ENCODE data around the gene CYB5D1. TPM values are rescaled to one million over a fixed set of nuclear protein-coding genes. Genes with fewer than 3 reads are reported as not detected.

Gene CYB5D1
- total RNA-seq, 1 experiment from 2014 or later: 18.0 TPM

GRCh38 chr17:7824021-7824924 lies 33.5 kb upstream of the CYB5D1 start:
- Histone ChIP-seq H3K79me2 (ENCODE audit: insufficient read depth, low read length) (no peaks in the 10 kb centered on the region), H3K4me1 (ENCODE audit: insufficient read depth, low read length) (no peaks in the 10 kb centered on the region), H4K8ac (replicated peaks; ENCODE audit: insufficient read length, low read depth, low read length) (no peak overlapping the region), H3K4me2 (ENCODE audit: insufficient read depth, insufficient read length, low read length) (no peak overlapping the region), H2BK5ac (ENCODE audit: insufficient read length, low read length) (no peak overlapping the region), H3K56ac (ENCODE audit: insufficient read length, low read depth, low read length) (no peak overlapping the region), H2AFZ (ENCODE audit: low read length) (no peak overlapping the region), H3K27ac (ENCODE audit: insufficient read length, low read depth, low read length) (no peak overlapping the region), H3K9ac (ENCODE audit: extremely low read depth, insufficient read length, low read length) (no peak overlapping the region), H3K27me3 (ENCODE audit: insufficient read depth, low read length) (no peaks in the 10 kb centered on the region; the same call in 1 of the 2 replicates), H3K79me1 (ENCODE audit: insufficient read depth, low read depth, low read length, poor library complexity, severe bottlenecking) (no peaks in the 10 kb centered on the region), H3T11ph (ENCODE audit: low read length) (no peak overlapping the region), H2BK120ac (ENCODE audit: low read depth, low read length, poor library complexity, severe bottlenecking) (no peak overlapping the region), H3K23me2 (ENCODE audit: insufficient read length, low read depth, low read length, poor library complexity, severe bottlenecking) (no peaks in the 10 kb centered on the region), H4K5ac (ENCODE audit: insufficient read length, low read depth, low read length) (no peak overlapping the region), H4K91ac (ENCODE audit: insufficient read length, low read depth, low read length) (no peak overlapping the region), H2AK5ac (ENCODE audit: insufficient read length, low read length) (no peak overlapping the region), H3K14ac (ENCODE audit: insufficient read depth, low read length) (no peak overlapping the region), H3K4ac (ENCODE audit: low read depth, low read length) (no peak overlapping the region), H3K23ac (ENCODE audit: insufficient read length, low read depth, low read length) (no peak overlapping the region), H2BK20ac (ENCODE audit: low read depth, low read length, poor library complexity, severe bottlenecking) (no peak overlapping the region), H3K9me3 (ENCODE audit: control insufficient read depth, low read depth, low read length) (no peaks in the 10 kb centered on the region), H2BK15ac (ENCODE audit: low read depth, low read length) (no peak overlapping the region), H3K18ac (ENCODE audit: insufficient read length, low read depth, low read length) (no peak overlapping the region), H2BK12ac (ENCODE audit: insufficient read length, low read depth, low read length) (no peak overlapping the region), H4K20me1 (ENCODE audit: control insufficient read depth, insufficient read depth, insufficient read length) (no peaks in the 10 kb centered on the region)
- H3K4me1 Mint-ChIP-seq: peaks cover 8 to 18% of the 10 kb centered on the region in 2 experiments
- TF ChIP-seq CTCF (conservative IDR thresholded peaks at IDR 0.05): no peak
- DNase-seq: no peak
- WGBS (ENCODE audit: extremely low coverage, insufficient read length, low lambda C conversion rate): no CpG with 5 or more reads among the region's 9 CpGs
- no peaks in the 10 kb centered on the region for H3K36me3 Mint-ChIP-seq (ENCODE audit: insufficient read depth in 1 of 3, low read depth in 3 of 3)
- no peak overlapping the region for H3K27ac Mint-ChIP-seq
- no peaks in the 10 kb centered on the region for H3K9me3 Mint-ChIP-seq
- no peak overlapping the region for H3K4me3 Mint-ChIP-seq
- peaks cover 65% of the 10 kb centered on the region for H3K27me3 Mint-ChIP-seq (ENCODE audit: low read depth)
